H1 (cell line): ENCODE results near the gene PRF1. TPM values are rescaled to one million over a fixed set of nuclear protein-coding genes. Genes with fewer than 3 reads are reported as not detected.

Experiments used
- KDM5A ChIP-seq: fragments of 200-600 bp; IDR thresholded peaks from 2 replicates; pipeline ENCODE4 v1.7.1; 2012; ENCODE audit warnings: mild to moderate bottlenecking, low read length, inconsistent platforms, mixed read lengths
- POLR2A ChIP-seq, 2 experiments: IDR thresholded peaks; 1 replicate in 1 of 2; 2 replicates in 1 of 2; pipeline ENCODE4 v1.6.1; 2011; ENCODE audit warnings: low read depth in 2 of 2, low read length in 2 of 2, mild to moderate bottlenecking in 2 of 2; ENCODE audit errors: control extremely low read depth in 1 of 2
- SIN3A ChIP-seq, 2 experiments: IDR thresholded peaks in 1 of 2; conservative IDR thresholded peaks in 1 of 2; 2 replicates each; pipeline ENCODE4 v1.6.1; 2011 to 2012; ENCODE audit warnings: low read length in 2 of 2, improper control_type of control experiment in 1 of 2, low read depth in 1 of 2, mild to moderate bottlenecking in 1 of 2
- polyA plus RNA-seq, 7 experiments: library from polyadenylated mRNA; depleted of rRNA in 3 of 7; stranded (reverse) in 5 of 7; unstranded in 2 of 7; fragments of >200 nt in 5 of 7; fragments of 200-250 nt in 2 of 7; gene quantifications; 1 replicate in 5 of 7; 2 replicates in 1 of 7; 4 replicates in 1 of 7; pipeline versions ENCODE4 v1.2.1 to v1.2.3, GENCODE V29; 2011 to 2013; ENCODE audit warnings: missing spikeins in 2 of 7, mixed read lengths in 2 of 7
- total RNA-seq: library from RNA; stranded (reverse); fragmentation: NEBNext Ultra II Directional; extraction: Animal tissue kit (Norgen Biotek cat#: 25700); gene quantifications from 2 replicates; pipeline ENCODE4 v1.2.1, GENCODE V29; 2021

The PRF1 gene
- total and polyA plus RNA-seq, 2 of the 8 experiments (the other 6 are each of a cell fraction or from before 2014, with no cell fraction given) = 0.15 TPM; not detected in 1

- TF ChIP-seq SIN3A (conservative IDR thresholded peaks at IDR 0.05 in 1 of 2, IDR thresholded peaks at IDR 0.05 in 1 of 2; ENCODE audit: low read depth in 1 of 2, low read length in 2 of 2) = no peak
- TF ChIP-seq KDM5A = no peak
- TF ChIP-seq POLR2A (IDR thresholded peaks at IDR 0.05; ENCODE audit: control extremely low read depth in 1 of 2, low read depth in 2 of 2, low read length in 2 of 2) = no peak
Measured at GRCh38 chr10:70599791-70600190, 2.8 kb downstream of the PRF1 start (continued).
